Neural cell (in vitro differentiated cells): ENCODE results near the gene DNAJC5.

Experiments used
- EZH2 ChIP-seq: fragments of 200-600, 300-800 bp; shearing (Covaris generic), sonication (generic); IDR thresholded peaks from 2 replicates; pipeline ENCODE4 v1.6.1; 2014; ENCODE audit warnings: antibody characterized with exemption, low read length, borderline replicate concordance, mild to moderate bottlenecking; ENCODE audit not compliant: insufficient read depth, poor library complexity, severe bottlenecking
- POLR2AphosphoS5 ChIP-seq: IDR thresholded peaks from 2 replicates; pipeline ENCODE4 v1.6.1; 2012
- RAD21 ChIP-seq: fragments of 450-650 bp; conservative IDR thresholded peaks from 2 replicates; pipeline ENCODE4 v1.6.1; 2014; ENCODE audit warnings: antibody characterized with exemption, mild to moderate bottlenecking, moderate library complexity
- SMC3 ChIP-seq: fragments of 450-650 bp; conservative IDR thresholded peaks from 2 replicates; pipeline ENCODE4 v1.6.1; 2014; ENCODE audit warnings: antibody characterized with exemption, mild to moderate bottlenecking, moderate library complexity; ENCODE audit not compliant: poor library complexity
- TAF1 ChIP-seq: IDR thresholded peaks from 2 replicates; pipeline ENCODE4 v1.6.1; 2012; ENCODE audit warnings: low read depth
- TF ChIP-seq, protein P1 (sequence below): fragments of 450-650 bp; IDR thresholded peaks from 2 replicates; pipeline ENCODE4 v1.5.1; 2014; ENCODE audit warnings: antibody characterized with exemption, mild to moderate bottlenecking, moderate library complexity; ENCODE audit not compliant: poor library complexity, severe bottlenecking

DNA sequence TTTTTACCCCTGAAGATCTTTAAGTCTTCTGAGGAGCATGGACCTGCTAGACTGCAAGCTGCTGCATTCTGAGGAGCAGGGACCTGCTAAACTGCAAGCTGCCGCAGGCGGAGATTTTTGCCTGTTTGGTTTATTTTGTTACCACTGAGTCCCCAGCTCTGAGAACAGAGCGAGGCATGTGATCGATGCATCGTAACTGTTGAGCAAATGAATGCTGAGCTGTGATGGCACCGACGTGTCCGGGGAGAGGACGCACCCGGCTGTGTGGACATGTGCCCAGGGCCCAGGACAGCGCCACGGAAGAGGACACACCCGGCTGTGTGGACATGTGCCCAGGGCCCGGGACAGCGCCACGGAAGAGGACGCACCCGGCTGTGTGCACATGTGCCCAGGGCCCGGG lies 24.2 kb downstream of the DNAJC5 start:
- TF ChIP-seq, protein P1, sequence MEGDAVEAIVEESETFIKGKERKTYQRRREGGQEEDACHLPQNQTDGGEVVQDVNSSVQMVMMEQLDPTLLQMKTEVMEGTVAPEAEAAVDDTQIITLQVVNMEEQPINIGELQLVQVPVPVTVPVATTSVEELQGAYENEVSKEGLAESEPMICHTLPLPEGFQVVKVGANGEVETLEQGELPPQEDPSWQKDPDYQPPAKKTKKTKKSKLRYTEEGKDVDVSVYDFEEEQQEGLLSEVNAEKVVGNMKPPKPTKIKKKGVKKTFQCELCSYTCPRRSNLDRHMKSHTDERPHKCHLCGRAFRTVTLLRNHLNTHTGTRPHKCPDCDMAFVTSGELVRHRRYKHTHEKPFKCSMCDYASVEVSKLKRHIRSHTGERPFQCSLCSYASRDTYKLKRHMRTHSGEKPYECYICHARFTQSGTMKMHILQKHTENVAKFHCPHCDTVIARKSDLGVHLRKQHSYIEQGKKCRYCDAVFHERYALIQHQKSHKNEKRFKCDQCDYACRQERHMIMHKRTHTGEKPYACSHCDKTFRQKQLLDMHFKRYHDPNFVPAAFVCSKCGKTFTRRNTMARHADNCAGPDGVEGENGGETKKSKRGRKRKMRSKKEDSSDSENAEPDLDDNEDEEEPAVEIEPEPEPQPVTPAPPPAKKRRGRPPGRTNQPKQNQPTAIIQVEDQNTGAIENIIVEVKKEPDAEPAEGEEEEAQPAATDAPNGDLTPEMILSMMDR = no peak
- TF ChIP-seq EZH2 (no peak), SMC3 (no peak), RAD21 (no peak), TAF1 (no peak), POLR2AphosphoS5 (no peak)
